HG03039 (cell line): ENCODE measurements around the gene SOX6.

Experiments
- ATAC-seq: cut with Tn5 transposase; IDR thresholded peaks from one replicate; pipeline ENCODE4 v1.9.1; 2021; ENCODE audit warnings: mild to moderate bottlenecking, moderate library complexity; ENCODE audit not compliant: unreplicated experiment

The SOX6 gene

DNA sequence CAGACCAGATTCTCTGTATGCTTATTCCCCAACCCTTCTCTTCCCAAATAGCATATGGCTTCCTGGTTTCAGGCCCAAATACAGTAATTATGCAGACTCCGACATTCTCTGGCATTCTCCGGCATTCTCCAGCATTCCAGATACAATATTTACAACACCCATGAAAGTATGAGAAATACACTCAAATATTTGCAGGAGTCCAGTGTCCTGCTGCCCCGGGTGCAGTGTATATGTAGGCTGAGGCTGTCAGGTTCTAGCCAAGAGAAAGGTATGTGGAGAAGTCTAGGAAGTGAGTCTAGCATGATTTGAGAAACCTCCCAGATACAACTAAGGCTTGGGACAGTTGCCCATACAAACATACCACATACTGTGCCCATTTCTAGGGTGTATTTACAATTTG lies 160.7 kb downstream of the SOX6 start:
- ATAC-seq, result no peak

DNA sequence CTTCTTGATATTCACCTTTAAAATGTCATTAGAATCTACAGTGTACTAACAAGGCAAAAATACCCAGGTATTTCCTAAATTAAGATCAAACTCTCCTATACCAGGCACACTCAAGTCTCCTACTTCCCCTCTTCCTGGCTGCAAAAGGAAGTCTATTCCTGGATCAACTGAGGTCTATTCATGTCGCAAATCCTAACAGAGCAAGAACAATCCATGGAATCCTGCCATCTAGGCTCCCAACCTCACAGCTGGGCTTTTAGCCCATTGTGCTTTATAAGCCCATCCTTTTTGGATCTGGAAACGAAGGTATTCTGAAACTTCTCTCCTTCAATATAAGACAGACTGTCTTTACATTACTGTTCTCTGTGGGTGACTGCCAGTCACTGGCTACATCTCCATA lies 161.8 kb downstream of the SOX6 start:
- no peak for ATAC-seq

DNA sequence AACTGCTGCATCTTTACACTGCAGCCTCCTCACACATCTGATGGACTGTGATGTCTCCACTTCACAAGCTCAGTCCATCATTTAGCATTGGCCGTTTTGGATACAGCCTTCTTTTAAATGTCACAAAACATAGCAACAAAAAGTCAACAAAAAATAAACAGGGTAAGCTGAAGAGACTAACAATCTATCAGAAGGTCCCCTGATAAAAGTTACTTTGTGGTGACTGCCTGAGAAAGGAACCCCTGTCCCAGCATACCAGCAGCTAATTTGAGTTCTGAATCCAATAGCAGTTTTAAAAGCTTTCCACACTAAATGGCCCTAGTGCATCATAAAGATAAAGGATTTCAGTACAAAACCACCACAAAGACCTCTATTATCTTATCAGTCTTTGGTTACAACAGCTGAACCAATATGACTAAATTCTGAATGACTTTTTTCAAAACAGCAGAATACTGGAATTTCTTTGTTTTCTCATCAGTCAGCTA lies 162.4 kb downstream of the SOX6 start:
- no peak for ATAC-seq

DNA sequence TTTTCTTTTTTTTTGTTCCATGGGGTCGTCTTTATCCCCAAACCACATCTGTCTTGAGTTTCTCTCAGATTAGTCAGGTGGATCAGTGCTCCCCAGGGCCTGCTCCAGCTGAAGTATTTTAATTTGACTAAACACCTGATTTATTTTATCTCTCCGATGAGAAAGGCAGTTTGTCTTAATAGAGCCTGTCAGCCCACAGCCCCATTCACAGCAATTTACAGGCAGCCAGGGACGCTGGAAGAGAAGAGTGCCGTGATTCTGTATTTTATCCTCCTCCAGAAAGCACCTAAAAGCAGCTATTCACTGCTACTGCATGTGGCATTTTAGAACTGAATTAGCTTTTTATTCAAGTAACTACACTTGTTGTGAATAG lies 164.5 kb downstream of the SOX6 start:
- no peak for ATAC-seq

DNA sequence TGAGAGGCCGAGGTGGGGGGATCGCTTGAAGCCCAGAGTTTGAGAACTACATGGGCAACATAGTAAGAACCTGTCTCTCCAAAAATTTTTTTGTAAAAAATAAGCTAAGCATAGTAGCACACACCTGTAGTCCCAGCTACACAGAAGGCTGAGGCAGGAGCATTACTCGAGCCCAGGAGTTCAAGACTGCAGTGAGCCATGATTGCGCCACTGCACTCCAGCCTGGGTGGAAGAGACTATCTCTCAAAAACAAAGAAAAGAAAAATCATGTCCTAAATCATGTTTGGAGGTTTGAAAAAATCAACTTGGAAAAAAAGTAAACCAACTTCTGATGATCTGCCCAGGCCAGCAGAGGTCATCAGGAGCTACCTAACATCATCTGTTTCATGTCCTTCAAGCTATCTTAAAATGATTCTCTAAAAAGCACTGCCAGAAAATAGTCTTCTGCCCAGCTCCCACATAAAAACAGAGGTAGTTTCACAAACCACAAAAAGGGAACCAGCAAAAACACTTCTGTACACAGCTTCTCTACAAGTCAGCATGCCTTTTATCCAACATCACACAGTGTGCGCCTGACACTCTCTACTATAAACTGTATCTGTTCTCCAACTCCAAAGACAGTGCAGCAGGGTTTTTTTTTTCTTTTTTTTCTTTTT lies 165.0 kb downstream of the SOX6 start:
- ATAC-seq, result no peak

DNA sequence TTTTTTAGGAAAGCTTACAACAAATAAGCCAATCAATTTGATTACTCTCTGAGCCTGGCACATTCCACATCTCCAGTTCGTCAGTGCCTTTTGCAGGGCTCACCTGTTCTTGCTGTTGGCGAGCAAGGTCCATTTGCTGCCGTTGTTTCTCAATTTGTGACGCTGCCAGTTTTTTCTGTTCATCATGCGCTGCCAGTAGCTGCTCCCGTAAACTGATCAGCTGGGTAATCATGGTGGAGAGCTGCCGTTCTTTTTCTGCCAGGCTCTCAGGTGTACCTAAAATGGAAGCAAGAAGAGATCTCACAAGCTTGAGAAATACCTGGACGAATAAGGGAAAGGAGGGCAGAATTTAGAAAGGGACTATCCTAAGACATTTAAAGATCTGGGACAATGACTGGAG lies 169.7 kb downstream of the SOX6 start:
- no peak for ATAC-seq

DNA sequence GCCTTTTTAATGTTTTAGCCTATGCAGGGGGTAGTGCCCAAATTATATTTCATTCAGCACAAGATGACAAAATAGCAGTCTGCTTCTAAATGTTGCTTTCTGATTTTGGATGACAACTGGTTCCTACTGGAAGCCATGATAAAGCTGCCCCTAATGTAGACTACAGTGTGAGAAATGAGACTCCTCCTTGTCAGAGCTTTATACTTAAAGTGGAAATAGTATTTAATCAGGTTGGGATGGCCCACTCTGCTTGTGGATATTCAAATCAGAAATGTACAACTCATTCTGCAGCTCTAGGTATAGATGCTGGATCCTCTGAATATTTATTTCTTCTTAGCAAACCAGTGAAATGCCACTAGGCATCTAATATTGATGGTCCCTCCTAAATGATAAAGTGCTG lies 171.3 kb downstream of the SOX6 start:
- no peak for ATAC-seq

DNA sequence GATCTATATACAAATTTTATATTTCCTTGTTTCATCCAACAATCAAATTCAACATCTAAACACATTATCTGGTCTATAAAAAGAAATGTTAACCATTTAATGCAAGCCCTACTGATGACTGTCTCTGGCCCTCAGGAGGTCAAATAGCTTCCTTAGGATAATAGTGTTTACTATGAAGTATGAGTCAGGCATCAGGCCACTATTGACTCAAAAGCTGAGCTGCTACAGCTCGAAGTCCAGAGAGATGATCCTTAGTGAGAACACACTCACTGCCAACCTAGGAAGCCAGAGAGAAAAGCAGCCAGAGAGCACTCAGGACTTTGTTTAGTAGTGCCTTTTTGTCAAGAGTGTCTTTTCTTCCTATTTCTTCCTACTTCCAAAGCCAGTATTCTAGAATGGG lies 171.8 kb downstream of the SOX6 start:
- no peak for ATAC-seq

DNA sequence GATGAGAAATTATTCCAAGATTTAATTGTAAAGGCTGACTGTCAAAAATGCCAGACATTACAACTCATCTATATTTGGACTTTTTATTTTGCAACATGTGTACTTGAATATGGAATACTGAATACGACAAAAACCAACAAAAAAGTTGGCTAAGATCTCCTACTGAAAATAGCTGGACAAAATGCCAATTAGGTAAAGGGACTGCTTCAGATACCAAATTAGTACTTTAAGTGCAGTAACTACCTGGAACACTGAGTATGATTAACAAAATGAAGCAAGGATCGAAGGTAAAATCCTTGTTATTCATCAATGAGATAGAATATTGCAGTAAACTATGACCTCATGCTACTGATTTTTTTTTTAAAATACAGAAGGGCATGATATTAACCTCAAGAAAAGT lies 173.8 kb downstream of the SOX6 start:
- no peak for ATAC-seq

DNA sequence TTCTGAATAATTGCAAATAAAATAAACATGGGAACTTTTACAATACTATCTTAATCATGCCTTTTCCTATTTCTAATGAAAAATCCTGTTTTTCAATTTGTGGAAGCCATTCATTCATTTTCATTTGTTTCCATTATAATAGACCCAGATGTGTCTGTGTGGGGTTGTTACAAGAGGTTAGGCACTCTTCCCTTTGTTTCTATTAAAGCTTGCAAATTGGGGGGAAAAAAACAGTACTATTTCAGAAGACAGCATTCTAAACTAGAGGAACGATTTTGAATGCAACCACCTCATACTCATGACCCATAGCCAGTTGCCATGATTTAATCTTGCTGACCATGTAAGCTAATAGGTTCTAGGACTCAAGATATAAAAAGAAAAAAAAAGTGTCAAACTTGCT lies 175.5 kb downstream of the SOX6 start:
- ATAC-seq, result no peak

DNA sequence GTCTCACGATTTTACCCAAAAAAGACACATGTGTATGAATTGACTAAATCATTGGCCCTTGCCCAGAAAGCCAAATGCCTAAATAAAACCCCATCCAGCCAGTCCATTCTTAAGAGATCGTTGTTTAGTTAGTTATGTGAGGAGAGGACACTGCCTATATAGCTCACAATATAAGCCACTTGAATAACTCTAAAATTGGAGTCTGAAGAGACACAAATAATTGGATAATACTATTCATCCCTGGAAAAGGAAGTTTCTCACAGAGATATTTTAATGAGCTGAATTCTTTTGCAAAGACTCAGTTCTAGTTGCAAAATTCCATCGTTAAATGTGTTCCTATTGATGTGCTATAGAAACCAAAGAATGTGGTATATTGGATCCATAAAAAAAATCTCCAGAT lies 176.7 kb downstream of the SOX6 start:
- no peak for ATAC-seq

DNA sequence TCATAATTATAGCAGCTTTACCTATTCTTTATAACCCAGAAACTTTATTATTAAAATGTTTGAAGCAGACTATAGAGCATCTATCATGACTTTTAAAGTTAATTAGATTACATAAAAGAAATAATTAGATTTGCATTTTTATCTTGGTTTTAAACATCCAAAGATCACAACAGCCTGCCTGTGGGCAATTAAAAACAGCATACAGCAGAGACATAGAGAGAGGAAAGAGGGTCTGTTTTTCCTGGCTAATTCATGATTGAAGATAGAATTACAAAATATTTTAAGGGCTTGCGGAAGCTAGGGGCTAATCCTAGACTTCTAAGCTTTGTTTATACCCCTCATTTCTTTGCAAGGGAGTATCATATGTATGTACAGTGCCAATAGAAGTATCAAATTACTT lies 178.1 kb downstream of the SOX6 start:
- ATAC-seq, result no peak

DNA sequence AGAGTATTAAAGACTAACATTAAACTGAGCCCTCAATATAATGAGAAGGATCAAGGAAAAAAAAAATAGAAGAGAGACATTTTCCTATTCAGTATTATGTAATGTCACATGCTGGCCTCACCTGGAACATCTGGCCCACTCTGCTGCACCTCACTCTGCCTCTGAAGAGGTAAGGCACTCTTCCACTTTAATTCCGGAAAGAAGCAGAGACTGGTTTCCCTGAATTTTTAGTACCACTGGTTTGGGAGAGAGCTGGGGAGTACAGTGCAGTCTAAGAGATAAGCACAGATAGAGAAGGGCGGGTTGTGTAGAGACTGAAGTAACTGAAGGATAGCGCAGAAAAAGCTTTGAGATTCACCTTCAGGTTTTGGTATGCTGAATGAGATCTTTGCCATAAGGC lies 178.7 kb downstream of the SOX6 start:
- ATAC-seq, result no peak

DNA sequence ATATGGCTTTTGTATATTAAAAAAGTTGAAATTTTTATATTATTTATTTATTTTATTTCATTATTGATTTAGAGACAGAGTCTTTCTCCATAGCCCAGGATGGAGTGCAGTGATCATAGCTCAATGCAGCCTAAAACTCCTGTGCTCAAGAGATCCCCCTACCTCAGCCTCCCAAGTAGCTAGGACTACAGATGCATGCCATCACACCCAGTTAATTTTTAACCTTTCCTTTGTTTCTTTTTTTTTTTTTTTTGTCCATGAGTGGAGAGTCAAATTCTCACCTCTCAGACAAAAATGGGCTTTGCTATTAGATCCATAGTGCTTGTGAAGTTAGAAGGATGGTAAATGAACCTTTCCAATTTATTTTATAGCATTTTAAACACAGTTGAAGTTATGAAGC lies 182.5 kb downstream of the SOX6 start:
- ATAC-seq, result no peak

DNA sequence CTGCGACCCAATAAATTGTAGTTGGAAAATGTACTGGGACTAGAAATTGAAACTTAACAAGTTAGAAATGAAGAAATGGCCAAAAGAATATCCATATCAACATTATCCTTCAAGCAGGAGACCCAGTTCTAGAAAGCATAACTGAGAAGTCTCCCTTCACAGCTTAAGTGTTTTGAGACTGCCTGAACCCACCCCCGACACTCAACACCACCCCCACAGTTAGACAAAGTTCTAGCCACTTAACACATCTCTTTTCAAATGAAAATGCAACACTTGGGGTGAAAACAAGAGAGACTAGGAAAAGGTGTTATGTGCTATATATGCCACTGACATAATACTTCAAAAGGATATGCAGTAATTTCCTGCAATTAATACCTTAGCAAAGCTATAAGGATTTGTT lies 184.5 kb downstream of the SOX6 start:
- no peak for ATAC-seq

DNA sequence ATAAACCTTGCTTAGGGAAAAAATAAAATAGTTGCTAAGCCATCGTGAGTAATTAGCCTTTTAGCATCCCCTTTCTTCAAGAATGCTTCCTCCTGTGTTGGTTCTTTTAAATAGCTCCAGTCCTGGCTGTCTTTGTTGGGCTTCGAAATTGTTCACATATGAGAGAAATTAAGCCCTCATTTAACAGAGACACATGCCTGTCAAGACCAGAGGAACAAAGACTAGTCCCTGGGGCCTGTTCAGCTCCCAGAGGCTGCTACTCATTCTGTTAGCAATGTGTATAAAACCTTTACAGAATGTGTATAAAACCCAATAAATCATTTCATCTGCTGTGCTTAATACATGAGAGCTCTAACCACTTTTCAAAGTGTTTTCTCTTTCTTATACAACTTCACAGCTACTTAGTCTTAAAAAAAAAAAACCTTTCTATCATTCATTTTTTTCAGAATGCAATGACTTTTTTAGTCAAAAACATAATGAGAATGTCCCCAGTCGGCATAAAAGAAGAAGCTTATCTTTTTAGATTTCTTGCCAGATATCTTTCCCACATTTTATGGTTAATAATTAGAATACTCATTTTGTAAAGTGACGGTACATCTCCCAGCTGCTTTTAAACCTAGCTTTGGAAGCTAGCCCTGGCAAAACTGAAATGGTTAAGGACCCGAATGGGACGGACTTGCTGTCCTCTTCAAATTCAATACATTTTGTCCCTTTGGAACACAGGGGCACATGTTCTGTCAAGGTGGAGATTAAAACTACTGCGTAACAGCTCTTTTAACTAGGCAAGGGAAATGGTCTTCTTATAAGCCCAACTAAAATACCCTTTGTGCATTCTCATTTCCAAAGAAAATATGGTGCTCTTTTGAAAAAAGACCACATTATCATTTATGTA lies 186.1 kb downstream of the SOX6 start:
- ATAC-seq, result no peak

DNA sequence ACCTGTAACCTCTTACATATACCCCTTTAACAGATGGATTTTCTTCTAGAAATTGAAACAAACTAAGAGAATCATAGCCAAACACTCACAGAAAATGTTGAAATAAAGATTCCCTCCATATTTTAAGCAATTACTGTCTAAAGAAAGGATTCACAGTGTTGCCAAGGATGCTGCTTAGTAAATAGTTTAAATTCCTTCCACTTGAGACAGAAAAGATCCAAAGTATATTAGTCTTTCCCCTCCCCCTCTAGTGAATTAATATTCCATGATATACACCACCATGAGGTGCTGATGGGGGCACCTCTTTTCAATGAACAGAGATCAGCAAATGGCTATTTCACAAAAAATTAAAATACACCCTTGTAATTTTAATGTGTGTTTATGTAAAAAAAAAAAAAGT lies 186.8 kb downstream of the SOX6 start:
- no peak for ATAC-seq

DNA sequence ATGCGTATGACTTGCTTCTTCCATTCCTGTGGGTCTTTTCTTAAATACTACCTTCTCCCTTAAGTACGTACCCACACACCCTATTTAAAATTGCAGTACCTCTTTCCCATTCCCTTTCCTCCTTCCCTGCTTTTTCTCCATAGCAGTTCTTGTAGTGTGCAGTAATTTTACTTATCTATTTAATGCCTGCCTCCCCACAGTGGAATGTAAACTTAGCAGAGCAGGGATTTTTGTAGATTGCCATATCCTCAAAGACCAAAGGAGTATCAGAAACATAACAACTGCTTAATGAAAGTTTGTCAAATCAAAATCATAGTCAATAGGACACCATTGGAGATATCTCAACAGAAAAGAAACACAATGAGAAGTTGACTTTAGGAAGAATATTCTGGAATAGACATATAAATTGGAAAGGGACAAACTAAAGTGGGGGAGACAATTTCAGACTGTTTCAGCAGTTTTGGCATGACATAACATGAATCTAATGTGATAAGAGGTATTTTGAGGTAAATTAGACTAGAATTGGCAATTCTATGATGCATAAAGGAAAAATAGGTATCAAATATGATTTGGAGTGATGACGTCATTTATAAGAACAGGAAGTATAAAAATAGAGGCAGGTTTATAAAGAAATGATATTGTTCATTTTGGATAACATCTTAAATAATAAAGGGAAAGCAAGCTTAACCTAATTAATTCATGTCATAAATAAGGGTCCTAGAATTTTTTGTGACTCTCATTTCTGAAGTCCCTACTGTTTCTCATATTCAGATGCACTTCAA lies 188.4 kb downstream of the SOX6 start:
- no peak for ATAC-seq

DNA sequence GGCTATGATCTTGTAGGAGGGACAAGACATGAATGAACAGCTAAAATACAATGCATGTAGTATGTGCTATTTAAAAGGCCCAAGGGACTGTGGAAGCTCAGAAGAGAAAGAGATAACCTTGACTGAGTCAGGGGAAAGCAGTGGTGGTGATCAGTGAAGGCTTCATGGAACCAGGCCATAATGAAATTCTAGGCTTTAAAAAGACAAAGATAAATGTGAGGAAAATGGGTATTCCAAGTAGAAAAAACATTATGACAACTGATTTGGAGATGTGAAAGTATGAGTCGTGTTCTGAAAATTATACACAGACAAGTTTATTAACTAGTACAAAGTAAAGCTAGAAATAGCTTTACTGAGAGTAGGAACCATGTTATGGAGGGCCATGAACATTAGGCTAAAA lies 189.8 kb downstream of the SOX6 start:
- ATAC-seq, result no peak

DNA sequence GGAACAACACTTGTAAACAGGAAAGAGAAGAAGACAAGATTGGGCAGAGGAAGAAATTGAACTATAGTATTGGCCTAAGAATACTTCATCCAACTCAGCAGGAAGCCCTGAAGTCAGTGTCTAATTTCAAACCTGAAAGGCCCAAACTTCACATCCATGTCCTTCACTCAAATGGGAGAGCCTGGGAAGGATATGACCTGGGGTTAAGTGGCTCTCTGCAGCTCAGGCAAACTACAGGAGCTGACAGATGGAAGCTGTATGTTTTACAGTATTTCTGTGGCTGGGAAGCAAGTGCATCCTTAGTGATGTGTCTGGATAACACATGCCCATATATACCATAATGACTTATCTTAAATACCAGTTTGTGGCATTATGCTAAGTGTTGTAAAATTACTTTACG lies 196.2 kb downstream of the SOX6 start:
- ATAC-seq, result no peak

DNA sequence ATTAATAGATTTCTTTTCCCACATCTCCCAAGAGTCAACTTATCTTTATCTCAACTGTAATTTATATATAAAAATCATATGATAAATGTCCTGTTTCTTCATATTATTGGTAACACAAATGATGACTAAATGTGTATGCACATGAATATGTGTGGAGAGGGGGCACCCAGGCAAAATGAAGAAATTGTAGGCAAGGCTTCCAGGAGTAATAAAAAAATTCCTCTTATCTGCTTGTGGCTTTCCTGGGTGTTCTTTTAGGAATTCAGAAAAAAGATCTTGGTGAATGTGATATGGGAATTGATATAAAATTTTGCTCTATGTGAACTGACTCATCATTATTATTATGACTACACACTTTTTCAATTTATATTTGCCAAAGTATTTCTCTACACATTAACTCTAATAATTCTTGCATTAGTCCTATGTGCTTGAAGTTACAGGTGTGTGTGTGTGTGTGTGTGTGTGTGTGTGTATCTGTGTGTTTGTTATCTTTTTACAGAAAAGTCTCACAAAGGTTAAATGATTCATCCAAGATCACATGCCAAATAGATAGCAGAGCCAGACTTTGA lies 197.8 kb downstream of the SOX6 start:
- ATAC-seq, result no peak
